SK-N-SH (cell line): Measurements from ENCODE around the gene TECPR2. TPM values are rescaled to one million over a fixed set of nuclear protein-coding genes. Genes with fewer than 3 reads are reported as not detected.

Source experiments
- CTCF ChIA-PET: fragments of 300-600, 350-600 bp; formaldehyde crosslinking; extraction: SDS; loops from one replicate; lab custom pipeline; 2021; lab: Yijun Ruan, JAX
- POLR2A ChIA-PET: fragments of 350-600 bp; sonication (Branson Sonifier 250); formaldehyde crosslinking; extraction: SDS; loops from one replicate; lab custom pipeline; 2020; ENCODE audit warnings: antibody characterized with exemption, inconsistent platforms; lab: Yijun Ruan, JAX
- DNase-seq: peaks from one replicate; pipeline ENCODE4 v3.0.0; 2012
- H2AFZ ChIP-seq: fragments of 200-600 bp; sonication (generic); 2 replicates; pipeline ENCODE4 v1.8.1; 2016; ENCODE audit warnings: antibody characterized with exemption, mild to moderate bottlenecking, low read depth
- H3F3A ChIP-seq: fragments of 200-600 bp; sonication (generic); replicated peaks from 2 replicates; pipeline ENCODE3; 2016; ENCODE audit warnings: antibody characterized with exemption, mild to moderate bottlenecking; ENCODE audit not compliant: insufficient read depth
- H3K27ac ChIP-seq, 2 experiments: fragments of 200-500 bp in 1 of 2; fragments of 200-600 bp in 1 of 2; sonication (Bioruptor generic) in 1 of 2; sonication (generic), shearing (Covaris generic) in 1 of 2; 2 replicates each; pipeline versions ENCODE4 v1.5.1 to v1.6.1; 2014 to 2016; ENCODE audit warnings: low read depth in 2 of 2, inconsistent platforms in 1 of 2, low read length in 1 of 2, mild to moderate bottlenecking in 1 of 2, mixed read lengths in 1 of 2
- H3K27me3 ChIP-seq: fragments of 200-600 bp; sonication (generic), shearing (Covaris generic); 2 replicates; pipeline ENCODE4 v1.6.1; 2016; ENCODE audit warnings: mixed run types; ENCODE audit not compliant: insufficient read depth
- H3K36me3 ChIP-seq, 2 experiments: fragments of 200-500 bp in 1 of 2; fragments of 200-600 bp in 1 of 2; sonication (Bioruptor generic) in 1 of 2; sonication (generic) in 1 of 2; replicated peaks in 1 of 2; 2 replicates each; pipeline versions ENCODE3 to v1.5.1; 2014 to 2016; ENCODE audit warnings: low read length in 1 of 2, mild to moderate bottlenecking in 1 of 2; ENCODE audit not compliant: insufficient read depth in 2 of 2, control insufficient read depth in 1 of 2
- H3K4me1 ChIP-seq, 2 experiments: fragments of 200-500 bp in 1 of 2; fragments of 200-600 bp in 1 of 2; sonication (Bioruptor generic) in 1 of 2; sonication (generic), shearing (Covaris generic) in 1 of 2; 2 replicates each; pipeline versions ENCODE4 v1.5.1 to v1.6.1; 2014 to 2016; ENCODE audit warnings: low read depth in 1 of 2, low read length in 1 of 2, mixed run types in 1 of 2; ENCODE audit not compliant: insufficient read depth in 2 of 2, control insufficient read depth in 1 of 2
- H3K4me2 ChIP-seq: fragments of 200-600 bp; sonication (generic), shearing (Covaris generic); 2 replicates; pipeline ENCODE4 v1.6.1; 2017; ENCODE audit warnings: mixed run types
- H3K4me3 ChIP-seq, 2 experiments: fragments of 200-500 bp in 1 of 2; fragments of 200-600 bp in 1 of 2; sonication (Bioruptor generic) in 1 of 2; sonication (generic), shearing (Covaris generic) in 1 of 2; 2 replicates each; pipeline versions ENCODE4 v1.5.1 to v1.8.1; 2014 to 2016; ENCODE audit warnings: low read depth in 2 of 2, inconsistent platforms in 1 of 2, low read length in 1 of 2, mild to moderate bottlenecking in 1 of 2, mixed read lengths in 1 of 2, moderate library complexity in 1 of 2
- H3K79me2 ChIP-seq: fragments of 200-600 bp; sonication (generic); 2 replicates; pipeline ENCODE4 v1.8.1; 2017; ENCODE audit warnings: mild to moderate bottlenecking; ENCODE audit not compliant: insufficient read depth
- H3K9ac ChIP-seq: fragments of 200-600 bp; sonication (generic); 2 replicates; pipeline ENCODE4 v1.6.1; 2017; ENCODE audit warnings: mixed run types
- H3K9me2 ChIP-seq: fragments of 200-600 bp; sonication (generic); 2 replicates; pipeline ENCODE4 v1.6.1; 2017; ENCODE audit warnings: mixed run types
- H3K9me3 ChIP-seq: fragments of 200-600 bp; sonication (generic); 2 replicates; pipeline ENCODE4 v1.6.1; 2017; ENCODE audit warnings: mixed run types, mild to moderate bottlenecking, moderate library complexity
- H4K20me1 ChIP-seq: fragments of 200-600 bp; sonication (generic); 2 replicates; pipeline ENCODE4 v1.6.1; 2017; ENCODE audit warnings: mild to moderate bottlenecking, mixed run types; ENCODE audit not compliant: insufficient read depth
- ELF1 ChIP-seq: IDR thresholded peaks from 2 replicates; pipeline ENCODE4 v1.4.0; 2012
- EP300 ChIP-seq, 2 experiments: IDR thresholded peaks; 2 replicates each; pipeline versions ENCODE4 v1.4.0 to v1.6.1; 2012; ENCODE audit warnings: borderline replicate concordance in 1 of 2, low read depth in 1 of 2, low read length in 1 of 2
- FOSL2 ChIP-seq: IDR thresholded peaks from 2 replicates; pipeline ENCODE4 v1.4.0; 2012; ENCODE audit warnings: low read depth, mild to moderate bottlenecking, moderate library complexity, borderline replicate concordance
- JUND ChIP-seq: IDR thresholded peaks from 2 replicates; pipeline ENCODE4 v1.4.0; 2012
- MXI1 ChIP-seq: IDR thresholded peaks from 2 replicates; pipeline ENCODE4 v1.6.1; 2012; ENCODE audit warnings: mild to moderate bottlenecking, low read depth, low read length, improper control_type of control experiment
- NRF1 ChIP-seq: IDR thresholded peaks from 2 replicates; pipeline ENCODE4 v1.6.1; 2012; ENCODE audit warnings: low read depth, mild to moderate bottlenecking, low read length
- POLR2AphosphoS5 ChIP-seq: IDR thresholded peaks from 2 replicates; pipeline ENCODE4 v1.6.1; 2012; ENCODE audit warnings: low read depth, low read length
- RAD21 ChIP-seq: IDR thresholded peaks from 2 replicates; pipeline ENCODE4 v1.6.1; 2012; ENCODE audit warnings: mild to moderate bottlenecking, low read length
- RCOR1 ChIP-seq: fragments of 150-350 bp; IDR thresholded peaks from 2 replicates; pipeline ENCODE4 v1.6.1; 2017; ENCODE audit warnings: antibody characterized with exemption, low read length
- TAF1 ChIP-seq: IDR thresholded peaks from 2 replicates; pipeline ENCODE4 v1.6.1; 2012; ENCODE audit warnings: low read depth, mild to moderate bottlenecking, low read length, moderate library complexity, borderline replicate concordance
- TEAD4 ChIP-seq: IDR thresholded peaks from 2 replicates; pipeline ENCODE4 v1.4.0; 2012; ENCODE audit warnings: mild to moderate bottlenecking, borderline replicate concordance; ENCODE audit not compliant: insufficient read depth
- YY1 ChIP-seq: IDR thresholded peaks from 2 replicates; pipeline ENCODE4 v1.4.0; 2012; ENCODE audit warnings: low read depth, mild to moderate bottlenecking
- WGBS: methylation state at CpG from one replicate; pipeline ENCODE4 v1.1.6; 2017; ENCODE audit warnings: low lambda C conversion rate; 5-methylcytosine and 5-hydroxymethylcytosine counted together
- polyA plus RNA-seq, 3 experiments: library from polyadenylated mRNA; depleted of rRNA; stranded (reverse); fragments of >200 nt; gene quantifications; 2 replicates each; pipeline ENCODE4 v1.2.3, GENCODE V29; 2012
- TF ChIP-seq, protein P1 (sequence below): fragments of 150-350 bp; IDR thresholded peaks from 2 replicates; pipeline ENCODE4 v1.6.1; 2016; ENCODE audit warnings: mild to moderate bottlenecking, low read depth, low read length
- TF ChIP-seq, protein P2 (sequence below): fragments of 200-600 bp; sonication (generic); IDR thresholded peaks from 2 replicates; pipeline ENCODE4 v1.6.1; 2017; ENCODE audit warnings: antibody characterized with exemption, mild to moderate bottlenecking, moderate library complexity
- TF ChIP-seq, protein P3 (sequence below): IDR thresholded peaks from 2 replicates; pipeline ENCODE4 v1.4.0; 2012; ENCODE audit warnings: low read depth, borderline replicate concordance
- TF ChIP-seq, protein P4 (sequence below): IDR thresholded peaks from 2 replicates; pipeline ENCODE4 v1.4.0; 2012; ENCODE audit warnings: low read depth
- TF ChIP-seq, protein P5 (sequence below): IDR thresholded peaks from 2 replicates; pipeline ENCODE4 v1.6.1; 2012; ENCODE audit warnings: mild to moderate bottlenecking, low read depth, low read length, moderate library complexity
- TF ChIP-seq, protein P6 (sequence below): IDR thresholded peaks from 2 replicates; pipeline ENCODE4 v1.4.0; 2012; ENCODE audit warnings: low read depth, borderline replicate concordance

The TECPR2 gene
- polyA plus RNA-seq, 1 of the 3 experiments (the other 2 are of a cell fraction) = 6.9 TPM

DNA sequence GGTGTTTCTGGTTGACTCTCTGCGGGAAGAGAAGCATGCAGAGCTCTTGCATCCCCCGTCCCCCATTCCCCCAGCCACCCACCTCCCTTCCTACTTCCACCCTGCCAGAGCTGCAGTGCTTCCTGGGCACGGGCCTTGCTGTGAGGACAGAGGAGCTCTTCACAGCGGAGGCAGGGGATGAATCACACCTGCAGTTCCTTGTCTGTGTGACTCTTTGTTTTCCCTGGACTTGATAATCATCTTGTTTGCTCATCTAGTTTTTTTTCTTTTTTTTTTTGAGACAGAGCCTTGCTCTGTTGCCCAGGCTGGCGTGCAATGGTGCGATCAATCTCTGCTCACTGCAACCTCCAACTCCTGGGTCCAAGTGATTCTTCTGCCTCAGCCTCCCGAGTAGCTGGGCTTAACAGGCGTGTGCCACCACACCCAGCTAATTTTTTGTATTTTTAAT is 119.1 kb downstream of the TECPR2 start:
- Histone ChIP-seq H2AFZ (no peak overlapping the region), H3F3A (no peaks in the 10 kb centered on the region), H3K4me1 (peaks cover 5 to 8% of the 10 kb centered on the region in 2 experiments; a peak in 2 of 4 replicates), H3K4me3 (no peak overlapping the region), H4K20me1 (no peaks in the 10 kb centered on the region), H3K36me3 (no peaks in the 10 kb centered on the region), H3K4me2 (no peak overlapping the region), H3K27ac (no peak overlapping the region; a peak in 1 of 4 replicates), H3K9ac (no peak overlapping the region), H3K27me3 (no peaks in the 10 kb centered on the region), H3K9me2 (no peaks in the 10 kb centered on the region), H3K79me2 (no peaks in the 10 kb centered on the region), H3K9me3 (no peaks in the 10 kb centered on the region)
- TF ChIP-seq ELF1 = no peak
- peak; percentile 55; the same call in 1 of the 2 replicates for TF ChIP-seq FOSL2
- 0 out of 2 replicates have a peak, but pooled peaks have one; percentile 21 for TF ChIP-seq JUND
- POLR2A ChIA-PET = no interaction called here
- no peak for DNase-seq
- CTCF ChIA-PET = no interaction called here
- 76% methylated on average over 8 of the region's 8 CpGs for WGBS

DNA sequence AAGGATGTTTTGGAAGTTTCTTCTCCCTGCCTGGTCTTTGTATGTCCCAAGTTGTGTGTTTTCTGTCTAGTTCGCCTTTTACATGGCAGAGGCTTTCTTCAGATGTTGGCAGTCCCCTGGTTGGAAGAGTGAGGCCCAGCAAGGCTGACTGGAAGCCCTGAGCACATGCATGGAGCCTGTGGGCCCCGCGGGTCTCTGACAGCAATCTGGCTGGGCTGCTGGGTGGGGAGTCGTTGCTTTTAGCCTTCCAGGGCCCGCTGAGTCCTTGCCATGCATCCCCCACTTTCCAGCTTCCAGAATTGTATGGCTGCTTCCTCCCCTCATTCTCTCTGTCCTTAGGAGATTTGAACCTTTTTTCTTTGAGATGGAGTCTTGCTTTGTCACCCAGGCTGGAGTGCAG is 121.6 kb downstream of the TECPR2 start:
- no peaks in the 10 kb centered on the region for H3K79me2 ChIP-seq
- POLR2A ChIA-PET = no interaction called here
- no peaks in the 10 kb centered on the region for H3K36me3 ChIP-seq
- H3K9me3 ChIP-seq = no peaks in the 10 kb centered on the region
- H3K9me2 ChIP-seq = no peaks in the 10 kb centered on the region
- no peak overlapping the region for H3K27ac ChIP-seq
- CTCF ChIA-PET = interaction anchor here (1.6 kb wide), 1 partner anchor 47 kb away, joined by 8 read pairs; no protein-coding TSS in a partner anchor
- H3K4me3 ChIP-seq = no peak overlapping the region
- no peaks in the 10 kb centered on the region for H3K27me3 ChIP-seq
- H4K20me1 ChIP-seq = no peaks in the 10 kb centered on the region
- no peak overlapping the region for H3K4me2 ChIP-seq
- 89% methylated on average over 5 of the region's 5 CpGs for WGBS
- TF ChIP-seq POLR2AphosphoS5 (no peak), YY1 (no peak), MXI1 (no peak), RCOR1 (no peak), JUND (no peak), EP300 (IDR thresholded peaks at IDR 0.05; ENCODE audit: borderline replicate concordance in 1 of 2, low read depth in 1 of 2, low read length in 1 of 2) (no peak), TEAD4 (no peak), TAF1 (no peak), ELF1 (no peak), RAD21 (no peak), NRF1 (no peak)
- TF ChIP-seq, protein P1, sequence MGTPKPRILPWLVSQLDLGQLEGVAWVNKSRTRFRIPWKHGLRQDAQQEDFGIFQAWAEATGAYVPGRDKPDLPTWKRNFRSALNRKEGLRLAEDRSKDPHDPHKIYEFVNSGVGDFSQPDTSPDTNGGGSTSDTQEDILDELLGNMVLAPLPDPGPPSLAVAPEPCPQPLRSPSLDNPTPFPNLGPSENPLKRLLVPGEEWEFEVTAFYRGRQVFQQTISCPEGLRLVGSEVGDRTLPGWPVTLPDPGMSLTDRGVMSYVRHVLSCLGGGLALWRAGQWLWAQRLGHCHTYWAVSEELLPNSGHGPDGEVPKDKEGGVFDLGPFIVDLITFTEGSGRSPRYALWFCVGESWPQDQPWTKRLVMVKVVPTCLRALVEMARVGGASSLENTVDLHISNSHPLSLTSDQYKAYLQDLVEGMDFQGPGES = no peak
- TF ChIP-seq, protein P2, sequence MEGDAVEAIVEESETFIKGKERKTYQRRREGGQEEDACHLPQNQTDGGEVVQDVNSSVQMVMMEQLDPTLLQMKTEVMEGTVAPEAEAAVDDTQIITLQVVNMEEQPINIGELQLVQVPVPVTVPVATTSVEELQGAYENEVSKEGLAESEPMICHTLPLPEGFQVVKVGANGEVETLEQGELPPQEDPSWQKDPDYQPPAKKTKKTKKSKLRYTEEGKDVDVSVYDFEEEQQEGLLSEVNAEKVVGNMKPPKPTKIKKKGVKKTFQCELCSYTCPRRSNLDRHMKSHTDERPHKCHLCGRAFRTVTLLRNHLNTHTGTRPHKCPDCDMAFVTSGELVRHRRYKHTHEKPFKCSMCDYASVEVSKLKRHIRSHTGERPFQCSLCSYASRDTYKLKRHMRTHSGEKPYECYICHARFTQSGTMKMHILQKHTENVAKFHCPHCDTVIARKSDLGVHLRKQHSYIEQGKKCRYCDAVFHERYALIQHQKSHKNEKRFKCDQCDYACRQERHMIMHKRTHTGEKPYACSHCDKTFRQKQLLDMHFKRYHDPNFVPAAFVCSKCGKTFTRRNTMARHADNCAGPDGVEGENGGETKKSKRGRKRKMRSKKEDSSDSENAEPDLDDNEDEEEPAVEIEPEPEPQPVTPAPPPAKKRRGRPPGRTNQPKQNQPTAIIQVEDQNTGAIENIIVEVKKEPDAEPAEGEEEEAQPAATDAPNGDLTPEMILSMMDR = no peak
- TF ChIP-seq, protein P3, sequence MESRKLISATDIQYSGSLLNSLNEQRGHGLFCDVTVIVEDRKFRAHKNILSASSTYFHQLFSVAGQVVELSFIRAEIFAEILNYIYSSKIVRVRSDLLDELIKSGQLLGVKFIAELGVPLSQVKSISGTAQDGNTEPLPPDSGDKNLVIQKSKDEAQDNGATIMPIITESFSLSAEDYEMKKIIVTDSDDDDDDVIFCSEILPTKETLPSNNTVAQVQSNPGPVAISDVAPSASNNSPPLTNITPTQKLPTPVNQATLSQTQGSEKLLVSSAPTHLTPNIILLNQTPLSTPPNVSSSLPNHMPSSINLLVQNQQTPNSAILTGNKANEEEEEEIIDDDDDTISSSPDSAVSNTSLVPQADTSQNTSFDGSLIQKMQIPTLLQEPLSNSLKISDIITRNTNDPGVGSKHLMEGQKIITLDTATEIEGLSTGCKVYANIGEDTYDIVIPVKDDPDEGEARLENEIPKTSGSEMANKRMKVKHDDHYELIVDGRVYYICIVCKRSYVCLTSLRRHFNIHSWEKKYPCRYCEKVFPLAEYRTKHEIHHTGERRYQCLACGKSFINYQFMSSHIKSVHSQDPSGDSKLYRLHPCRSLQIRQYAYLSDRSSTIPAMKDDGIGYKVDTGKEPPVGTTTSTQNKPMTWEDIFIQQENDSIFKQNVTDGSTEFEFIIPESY = no peak
- TF ChIP-seq, protein P4, sequence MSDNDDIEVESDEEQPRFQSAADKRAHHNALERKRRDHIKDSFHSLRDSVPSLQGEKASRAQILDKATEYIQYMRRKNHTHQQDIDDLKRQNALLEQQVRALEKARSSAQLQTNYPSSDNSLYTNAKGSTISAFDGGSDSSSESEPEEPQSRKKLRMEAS = no peak
- TF ChIP-seq, protein P5, sequence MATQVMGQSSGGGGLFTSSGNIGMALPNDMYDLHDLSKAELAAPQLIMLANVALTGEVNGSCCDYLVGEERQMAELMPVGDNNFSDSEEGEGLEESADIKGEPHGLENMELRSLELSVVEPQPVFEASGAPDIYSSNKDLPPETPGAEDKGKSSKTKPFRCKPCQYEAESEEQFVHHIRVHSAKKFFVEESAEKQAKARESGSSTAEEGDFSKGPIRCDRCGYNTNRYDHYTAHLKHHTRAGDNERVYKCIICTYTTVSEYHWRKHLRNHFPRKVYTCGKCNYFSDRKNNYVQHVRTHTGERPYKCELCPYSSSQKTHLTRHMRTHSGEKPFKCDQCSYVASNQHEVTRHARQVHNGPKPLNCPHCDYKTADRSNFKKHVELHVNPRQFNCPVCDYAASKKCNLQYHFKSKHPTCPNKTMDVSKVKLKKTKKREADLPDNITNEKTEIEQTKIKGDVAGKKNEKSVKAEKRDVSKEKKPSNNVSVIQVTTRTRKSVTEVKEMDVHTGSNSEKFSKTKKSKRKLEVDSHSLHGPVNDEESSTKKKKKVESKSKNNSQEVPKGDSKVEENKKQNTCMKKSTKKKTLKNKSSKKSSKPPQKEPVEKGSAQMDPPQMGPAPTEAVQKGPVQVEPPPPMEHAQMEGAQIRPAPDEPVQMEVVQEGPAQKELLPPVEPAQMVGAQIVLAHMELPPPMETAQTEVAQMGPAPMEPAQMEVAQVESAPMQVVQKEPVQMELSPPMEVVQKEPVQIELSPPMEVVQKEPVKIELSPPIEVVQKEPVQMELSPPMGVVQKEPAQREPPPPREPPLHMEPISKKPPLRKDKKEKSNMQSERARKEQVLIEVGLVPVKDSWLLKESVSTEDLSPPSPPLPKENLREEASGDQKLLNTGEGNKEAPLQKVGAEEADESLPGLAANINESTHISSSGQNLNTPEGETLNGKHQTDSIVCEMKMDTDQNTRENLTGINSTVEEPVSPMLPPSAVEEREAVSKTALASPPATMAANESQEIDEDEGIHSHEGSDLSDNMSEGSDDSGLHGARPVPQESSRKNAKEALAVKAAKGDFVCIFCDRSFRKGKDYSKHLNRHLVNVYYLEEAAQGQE = no peak
- TF ChIP-seq, protein P6, sequence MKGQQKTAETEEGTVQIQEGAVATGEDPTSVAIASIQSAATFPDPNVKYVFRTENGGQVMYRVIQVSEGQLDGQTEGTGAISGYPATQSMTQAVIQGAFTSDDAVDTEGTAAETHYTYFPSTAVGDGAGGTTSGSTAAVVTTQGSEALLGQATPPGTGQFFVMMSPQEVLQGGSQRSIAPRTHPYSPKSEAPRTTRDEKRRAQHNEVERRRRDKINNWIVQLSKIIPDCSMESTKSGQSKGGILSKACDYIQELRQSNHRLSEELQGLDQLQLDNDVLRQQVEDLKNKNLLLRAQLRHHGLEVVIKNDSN = no peak
- DNase-seq = no peak
- H3K9ac ChIP-seq = no peak overlapping the region
- no peak overlapping the region for H2AFZ ChIP-seq
- no peaks in the 10 kb centered on the region for H3F3A ChIP-seq
- peaks cover 5 to 7% of the 10 kb centered on the region in 2 experiments; a peak in 2 of 4 replicates for H3K4me1 ChIP-seq
